HG02678 (cell line): ENCODE results near the gene PPL.
"Not testable (repeated sequence)": the region's sequence is repeated elsewhere in the genome, so short reads cannot be mapped to it uniquely, and the experiment has no call there.

Experiments
- ATAC-seq: cut with Tn5 transposase; IDR thresholded peaks from one replicate; pipeline ENCODE4 v1.9.1; 2021; ENCODE audit warnings: mild to moderate bottlenecking, moderate library complexity; ENCODE audit not compliant: unreplicated experiment

The PPL gene

GRCh38 chr16:4913130-4913773 lies 23.7 kb downstream of the PPL start:
- no peak for ATAC-seq

GRCh38 chr16:4911970-4912386 lies 25.0 kb downstream of the PPL start:
- ATAC-seq: no peak

DNA sequence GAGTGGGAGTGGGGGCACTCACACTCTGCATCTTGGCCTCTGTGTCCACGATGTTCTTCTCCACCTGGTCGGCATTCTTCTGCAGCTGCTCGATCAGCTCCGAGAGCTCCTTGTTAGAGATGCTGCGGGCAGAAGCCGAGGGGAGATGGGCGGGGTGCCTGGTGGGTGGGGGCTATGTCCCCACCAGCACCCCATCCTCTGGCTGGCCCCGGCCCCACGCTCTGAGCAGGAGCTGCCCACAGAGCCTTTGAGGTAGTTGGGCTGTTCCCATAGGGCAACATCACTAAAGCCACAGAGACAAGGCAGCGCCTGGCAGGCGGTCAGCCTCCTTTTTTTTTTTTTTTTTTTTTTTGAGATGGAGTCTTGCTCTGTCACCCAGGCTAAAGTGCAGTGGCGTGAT lies 26.1 kb downstream of the PPL start:
- ATAC-seq: no peak

- ATAC-seq: no peak
Observed at GRCh38 chr16:4909825-4910224, 27.1 kb downstream of the PPL start.

GRCh38 chr16:4908854-4909401 lies 28.0 kb downstream of the PPL start:
- no peak for ATAC-seq

GRCh38 chr16:4904942-4905615 lies 31.9 kb downstream of the PPL start:
- ATAC-seq: no peak

DNA sequence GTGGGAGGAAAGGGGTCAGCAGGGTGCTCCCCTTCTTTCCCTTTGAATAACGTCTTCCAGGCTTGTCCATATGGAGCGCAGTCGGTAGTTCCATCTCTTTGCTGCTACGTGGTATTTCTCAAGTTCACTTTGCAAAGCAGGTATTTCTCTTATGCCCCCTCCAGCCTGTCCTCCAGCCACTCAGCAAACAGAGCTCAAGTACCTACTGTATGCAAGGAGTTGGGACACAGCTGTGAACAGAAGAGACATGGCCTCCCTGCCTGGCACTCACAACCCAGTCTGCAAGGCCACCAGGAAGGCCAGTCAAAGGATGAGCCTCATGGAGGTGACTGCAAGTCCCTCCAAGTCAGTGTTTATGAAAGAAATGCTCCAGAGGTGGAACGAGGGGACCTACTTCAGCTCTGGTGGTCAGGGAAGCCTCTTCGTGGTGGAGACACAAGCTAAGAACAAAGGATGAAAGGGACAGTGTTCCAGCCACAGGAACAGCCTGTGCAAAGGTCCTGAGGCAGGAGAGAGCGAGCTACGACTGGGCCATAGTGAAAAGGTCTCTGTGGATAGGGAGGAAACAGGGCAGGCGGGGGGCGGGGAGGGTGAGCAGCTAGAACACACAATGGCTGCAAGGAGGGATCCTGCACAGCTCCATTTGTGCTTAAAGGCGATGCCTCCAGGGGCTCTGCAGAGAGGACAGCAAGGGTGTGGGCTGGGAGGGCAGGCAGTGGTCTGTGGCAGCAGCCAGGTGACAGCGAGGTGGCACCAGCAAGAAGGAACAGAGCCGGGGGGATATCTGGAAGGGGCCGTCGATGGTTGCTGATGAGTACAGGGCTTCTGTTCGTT lies 32.6 kb downstream of the PPL start:
- ATAC-seq: no peak

DNA sequence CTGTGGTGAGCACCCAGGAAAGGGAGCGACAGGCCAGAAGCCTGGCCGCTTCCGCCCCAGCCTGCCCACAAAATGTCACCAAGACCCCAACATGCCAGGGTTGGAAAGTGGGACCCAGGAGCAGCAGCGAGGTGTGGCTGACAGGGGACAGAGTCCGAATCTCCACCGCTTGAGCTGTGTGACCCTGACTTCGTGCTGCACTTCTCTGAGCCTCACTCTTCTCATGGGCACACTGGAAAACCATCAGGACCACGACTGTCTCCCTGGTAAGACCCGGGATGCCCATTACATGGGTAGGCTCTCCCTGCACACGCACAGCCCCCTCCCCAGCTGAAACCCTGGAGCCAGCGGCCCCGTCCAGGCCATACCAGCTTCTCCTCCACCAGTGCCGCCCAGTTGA lies 34.9 kb downstream of the PPL start:
- no peak for ATAC-seq

DNA sequence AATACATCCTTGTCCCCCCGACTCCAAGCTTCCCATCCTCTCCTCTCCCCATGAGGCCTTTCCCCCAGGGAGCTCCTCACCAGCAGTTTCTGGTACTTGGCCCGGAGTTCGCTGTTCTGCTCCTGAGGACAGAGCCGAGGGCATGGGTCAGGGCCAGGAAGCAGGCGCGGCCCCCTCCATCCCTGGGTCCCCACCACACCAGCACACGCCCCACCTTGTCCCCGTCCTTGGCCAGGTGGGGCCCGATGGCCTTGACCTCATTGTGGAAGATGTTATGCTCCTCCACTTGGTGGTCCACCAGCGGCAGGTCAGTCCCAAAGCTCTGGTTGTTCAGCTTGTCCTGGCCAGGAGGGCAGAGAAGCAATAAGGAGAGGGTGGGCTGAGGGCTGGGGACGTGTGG lies 36.2 kb downstream of the PPL start:
- ATAC-seq: no peak

GRCh38 chr16:4900036-4900435 lies 36.9 kb downstream of the PPL start:
- ATAC-seq: no peak

DNA sequence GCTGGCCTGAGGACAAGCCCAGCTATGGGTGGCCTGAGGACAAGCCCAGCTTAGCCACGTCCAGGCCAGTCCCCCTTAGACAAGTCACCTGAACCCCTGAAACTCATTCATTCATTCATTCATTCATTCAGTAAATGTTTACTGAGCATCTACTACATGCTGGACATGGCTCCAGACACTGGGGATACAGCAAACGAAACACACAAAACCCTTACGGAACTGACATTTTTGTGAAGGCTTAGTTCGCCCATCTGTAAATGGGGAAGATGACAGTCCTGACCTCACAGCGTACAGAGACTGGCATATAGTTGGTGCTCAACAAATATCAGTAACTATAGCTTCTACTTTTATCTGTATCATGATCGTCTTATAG lies 37.5 kb downstream of the PPL start:
- ATAC-seq: no peak

DNA sequence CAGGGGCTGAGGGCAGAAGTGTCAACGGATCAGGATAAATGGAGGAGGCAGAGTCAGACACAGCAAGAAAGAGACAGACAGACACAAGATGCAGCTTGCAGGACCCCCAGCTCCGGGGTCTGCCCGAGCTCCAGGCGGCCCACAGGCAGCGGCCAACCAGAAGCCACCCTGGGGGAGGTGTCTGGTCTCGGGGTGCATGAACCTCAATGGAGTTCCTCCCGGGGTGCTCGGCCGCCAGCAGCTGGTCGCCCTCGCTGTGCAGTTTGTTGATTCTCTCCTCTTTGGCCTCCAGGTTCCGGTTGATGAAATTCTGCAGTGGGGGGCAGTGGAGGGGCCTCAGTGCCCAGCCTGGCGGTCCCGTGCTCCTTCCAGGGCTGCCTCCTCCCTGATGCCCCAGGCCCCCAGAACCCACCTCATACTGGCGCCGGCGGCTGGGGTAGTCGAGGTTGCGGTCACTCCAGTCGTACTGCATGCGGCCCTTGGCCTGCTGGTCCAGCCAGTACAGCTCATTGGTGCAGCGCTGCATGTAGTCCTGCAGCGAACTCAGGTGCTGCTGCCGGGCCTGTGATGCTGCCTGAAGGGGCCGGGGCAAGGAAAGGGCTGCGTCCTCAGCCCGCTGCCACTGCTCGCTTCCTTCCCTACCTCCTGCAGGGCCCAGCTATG lies 38.0 kb downstream of the PPL start:
- no peak for ATAC-seq

- no peak for ATAC-seq
Observed at GRCh38 chr16:4897328-4897727, 39.6 kb downstream of the PPL start.

DNA sequence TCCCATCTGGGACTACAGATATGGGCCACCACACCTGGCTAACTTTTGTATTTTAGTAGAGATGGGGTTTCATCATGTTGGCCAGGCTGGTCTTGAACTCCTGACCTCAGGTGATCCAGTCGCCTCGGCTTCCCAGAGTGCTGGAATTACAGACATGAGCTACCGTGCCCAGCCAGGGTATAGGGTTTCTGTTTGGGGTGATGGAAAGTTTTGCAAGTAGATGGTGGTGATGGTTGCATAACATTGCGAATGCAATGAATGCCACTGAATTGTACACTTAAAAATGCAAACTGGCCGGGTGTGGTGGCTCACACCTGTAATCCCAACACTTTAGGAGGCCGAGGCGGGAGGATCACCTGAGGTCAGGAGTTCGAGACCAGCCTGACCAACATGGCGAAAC lies 40.2 kb downstream of the PPL start:
- not testable (repeated sequence) for ATAC-seq

DNA sequence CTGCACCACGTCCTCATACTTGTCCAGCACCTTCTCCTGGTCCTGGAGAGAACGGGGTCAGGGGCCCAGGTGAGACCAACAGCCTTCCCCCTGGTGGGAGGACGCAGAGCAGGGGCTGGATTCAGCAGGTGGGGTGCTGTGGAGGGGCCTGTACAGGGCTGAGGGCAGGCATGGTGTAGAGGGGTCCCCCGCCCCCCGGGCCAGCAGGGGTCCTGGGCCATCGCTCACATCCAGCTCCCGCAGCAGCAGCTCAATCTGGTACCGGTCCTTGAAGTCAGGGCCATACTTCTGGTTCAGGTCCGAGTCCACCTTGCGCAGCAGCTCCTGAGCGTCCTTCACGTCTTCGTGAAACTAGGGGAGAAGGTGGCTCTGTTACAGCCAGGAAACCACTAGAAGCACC lies 41.6 kb downstream of the PPL start:
- ATAC-seq: no peak

DNA sequence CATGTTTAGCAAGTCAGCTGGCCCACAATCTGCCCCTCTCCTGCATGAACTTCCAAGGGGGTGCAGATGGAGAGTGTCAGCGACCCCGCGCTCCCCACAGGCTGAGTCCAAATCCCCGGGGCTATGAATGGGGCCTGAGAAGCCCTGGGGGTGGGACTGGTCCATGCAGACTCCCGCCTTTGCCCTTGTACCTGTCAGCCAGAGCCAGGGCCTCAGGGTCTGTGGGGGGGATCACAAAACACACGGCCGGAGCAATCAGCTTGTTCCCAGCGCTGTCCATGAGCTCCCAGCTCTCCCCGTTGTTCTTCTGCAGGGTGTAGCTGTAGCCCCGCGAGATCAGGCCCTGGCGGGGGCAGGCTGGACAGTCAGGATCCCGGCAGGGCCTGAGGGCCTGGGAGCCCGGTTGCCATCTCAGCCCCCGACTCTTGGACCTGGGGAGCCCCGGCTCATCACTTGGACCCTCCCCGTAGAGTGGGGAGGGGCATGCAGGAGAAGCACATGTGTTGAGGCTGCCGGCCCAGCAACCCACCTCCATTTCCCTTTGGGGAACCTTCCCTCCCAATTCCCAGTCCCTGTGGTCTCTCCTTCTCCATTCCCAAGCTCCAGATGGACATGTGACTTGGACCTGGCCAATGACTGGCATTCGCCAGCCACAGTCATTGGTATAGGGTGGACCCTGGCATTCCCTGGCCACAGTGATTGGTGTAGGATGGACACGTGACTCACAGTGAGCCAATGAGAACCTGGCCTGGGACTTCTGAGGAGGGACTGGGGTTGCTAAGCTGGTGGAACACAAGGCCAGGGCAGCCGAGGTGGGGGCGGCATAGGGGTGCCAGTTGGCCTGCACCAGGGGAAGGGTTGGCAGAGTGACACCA lies 42.4 kb downstream of the PPL start:
- no peak for ATAC-seq

- ATAC-seq: no peak
Observed at GRCh38 chr16:4893103-4893862, 43.7 kb downstream of the PPL start.

DNA sequence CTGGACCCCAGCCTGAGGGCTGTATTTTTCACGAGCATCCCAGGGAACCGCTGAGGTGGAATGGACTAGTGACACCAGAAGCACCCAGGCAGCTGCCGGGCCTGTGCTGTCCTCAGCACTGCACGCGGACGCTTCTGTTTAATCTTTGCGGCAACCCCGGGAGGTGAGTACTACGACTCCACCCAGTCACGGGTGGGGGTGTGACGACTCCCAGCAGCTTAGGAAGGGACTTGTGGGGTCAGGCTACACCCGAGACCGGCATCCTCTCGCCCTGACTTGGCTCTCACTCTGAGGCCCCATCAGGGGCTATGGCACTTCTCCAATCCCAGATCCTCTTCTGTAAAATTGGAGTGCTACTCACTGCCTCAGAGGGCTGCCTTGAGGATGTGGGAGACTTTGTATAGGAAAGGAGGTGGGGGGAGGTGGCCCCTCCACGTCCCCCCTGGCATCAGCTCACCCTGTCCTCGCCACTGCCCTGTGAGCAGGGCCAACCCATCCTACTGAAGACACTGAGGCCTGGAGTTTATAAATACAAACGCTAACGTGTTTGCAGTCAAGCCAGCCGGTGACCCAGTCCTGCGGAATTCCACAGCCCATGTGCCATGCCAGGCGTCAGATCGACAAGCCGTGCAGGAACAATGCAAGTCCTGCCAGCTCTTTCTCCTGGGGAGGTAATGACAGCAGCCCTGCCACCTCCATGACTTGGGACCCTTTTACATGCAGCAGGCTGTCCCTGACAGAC lies 44.4 kb downstream of the PPL start:
- ATAC-seq: no peak

- ATAC-seq: no peak
Observed at GRCh38 chr16:4891886-4892216, 45.1 kb downstream of the PPL start.
